CD4-positive, CD25-positive, alpha-beta regulatory T cell (primary cell): ENCODE data around the gene RAPGEF5. TPM values are rescaled to one million over a fixed set of nuclear protein-coding genes. Genes with fewer than 3 reads are reported as not detected.

Experiments used
- ATAC-seq, 2 donors: fragments of 150-1000 bp; cut with Tn5 transposase; one replicate each; pipeline ENCODE4 v1.10.0; 2021; ENCODE audit warnings: low read depth in 2 of 2, moderate number of reproducible peaks in 2 of 2, moderate library complexity in 1 of 2
- DNase-seq, 3 donors: peaks; one replicate each; pipeline versions ENCODE4 v3.0.0 to v3.0.0-alpha.2; 2012 to 2022; ENCODE audit warnings: mixed read lengths in 1 of 3
- H3K27ac ChIP-seq: one replicate; pipeline ENCODE4 v1.7.0; 2013; ENCODE audit warnings: mild to moderate bottlenecking, low read length; ENCODE audit not compliant: insufficient read depth, poor library complexity, severe bottlenecking
- H3K27me3 ChIP-seq: one replicate; pipeline ENCODE4 v1.7.0; 2013; ENCODE audit warnings: low read length; ENCODE audit not compliant: control insufficient read depth, insufficient read depth
- H3K36me3 ChIP-seq: one replicate; pipeline ENCODE4 v1.7.0; 2013; ENCODE audit warnings: mild to moderate bottlenecking, low read length, moderate library complexity; ENCODE audit not compliant: control insufficient read depth, insufficient read depth
- H3K4me1 ChIP-seq: 2 replicates; pipeline ENCODE4 v1.7.0; 2013; ENCODE audit warnings: mild to moderate bottlenecking, low read length; ENCODE audit not compliant: insufficient read depth, control insufficient read depth, poor library complexity, severe bottlenecking
- H3K4me3 ChIP-seq: one replicate; pipeline ENCODE4 v1.7.0; 2013; ENCODE audit warnings: low read depth, mild to moderate bottlenecking, low read length, moderate library complexity
- H3K9me3 ChIP-seq, 2 experiments: 1 replicate in 1 of 2; 2 replicates in 1 of 2; pipeline ENCODE4 v1.7.0; 2013; ENCODE audit warnings: low read length in 2 of 2, mild to moderate bottlenecking in 1 of 2, moderate library complexity in 1 of 2; ENCODE audit not compliant: control insufficient read depth in 2 of 2
- H3K27ac Mint-ChIP-seq, 3 donors: one replicate each; pipeline ENCODE4 v1.8.0; 2020 to 2022; ENCODE audit warnings: mild to moderate bottlenecking in 3 of 3, mixed read lengths in 3 of 3, moderate library complexity in 2 of 3
- H3K27me3 Mint-ChIP-seq: one replicate; pipeline ENCODE4 v1.8.0; 2022; ENCODE audit warnings: mild to moderate bottlenecking, mixed read lengths
- H3K36me3 Mint-ChIP-seq: one replicate; pipeline ENCODE4 v1.8.0; 2020; ENCODE audit warnings: mixed read lengths
- H3K4me1 Mint-ChIP-seq, 4 donors: one replicate each; pipeline ENCODE4 v1.8.0; 2020 to 2022; ENCODE audit warnings: mixed read lengths in 4 of 4, mild to moderate bottlenecking in 1 of 4
- H3K4me3 Mint-ChIP-seq, 4 donors: one replicate each; pipeline ENCODE4 v1.8.0; 2020 to 2022; ENCODE audit warnings: mild to moderate bottlenecking in 4 of 4, mixed read lengths in 4 of 4, moderate library complexity in 3 of 4
- H3K9me3 Mint-ChIP-seq, 7 donors: one replicate each; pipeline ENCODE4 v1.8.0; 2020 to 2022; ENCODE audit warnings: mixed read lengths in 7 of 7, mild to moderate bottlenecking in 3 of 7, moderate library complexity in 2 of 7
- polyA plus RNA-seq, 4 donors: library from polyadenylated mRNA; unstranded; fragments of 300-500 nt; fragmentation: Illumina TruSeq; gene quantifications; one replicate each; pipeline ENCODE4 v1.2.3, GENCODE V29; 2021
- total RNA-seq: library from RNA; stranded (reverse); gene quantifications from one replicate; pipeline ENCODE4 v1.2.3, GENCODE V29; 2022

RAPGEF5 gene
- not detected for total RNA-seq
- not detected for polyA plus RNA-seq

DNA sequence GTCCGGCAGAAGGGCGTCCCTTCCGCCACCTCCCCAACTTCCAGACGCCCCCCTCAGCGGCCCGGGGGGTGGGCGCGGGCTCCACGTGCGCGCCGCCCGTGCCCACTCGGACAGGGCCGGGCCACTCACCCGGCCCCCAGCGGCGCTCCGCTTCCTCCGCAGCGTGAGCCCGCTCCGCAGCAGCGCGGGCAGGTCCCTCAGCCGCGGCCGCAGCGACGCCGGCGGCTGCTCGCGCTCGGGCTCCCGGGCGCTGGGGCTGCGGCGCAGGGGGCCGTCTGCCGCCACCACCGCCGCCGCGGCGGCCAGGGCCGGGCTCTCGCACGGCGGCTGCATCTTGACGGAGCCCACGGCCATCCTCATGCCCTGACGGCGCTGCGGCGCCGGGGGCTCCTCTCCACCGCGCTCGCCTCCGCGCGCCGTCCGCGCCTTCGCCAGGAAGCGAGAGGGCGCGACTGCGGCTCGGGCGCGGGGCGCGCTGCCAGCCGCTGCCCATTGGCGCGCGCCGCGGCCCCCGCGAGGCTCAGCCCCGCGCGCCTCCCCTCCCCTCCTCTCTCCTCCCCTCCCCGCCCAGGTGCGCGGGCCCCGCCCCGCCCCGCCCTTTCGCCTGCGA lies at the start of gene RAPGEF5:
Gene RAPGEF5, minus strand, starts transcription at position 454 of the 610 bp plus-strand sequence. Its CDS starts 94 bp downstream, at position 360.
- peaks cover 0 to 11% (median 4%) of the 10 kb centered on the region in 7 donors for H3K9me3 Mint-ChIP-seq
- no peak within 1 kb of the TSS for H3K27ac ChIP-seq
- no peak for ATAC-seq
- DNase-seq, result no peak
- no peak within 1 kb of the TSS for H3K27ac Mint-ChIP-seq
- H3K9me3 ChIP-seq, result no peaks in the 10 kb centered on the region
- no peak within 1 kb of the TSS for H3K4me3 Mint-ChIP-seq
- H3K4me3 ChIP-seq, result no peak within 1 kb of the TSS
- H3K36me3 Mint-ChIP-seq, result no peaks in the 10 kb centered on the region
- peaks cover 0 to 4% (median 2%) of the 10 kb centered on the region in 4 donors for H3K4me1 Mint-ChIP-seq
- peaks cover 14% of the 10 kb centered on the region for H3K27me3 ChIP-seq
- H3K4me1 ChIP-seq, result no peaks in the 10 kb centered on the region
- H3K27me3 Mint-ChIP-seq, result peaks cover 27% of the 10 kb centered on the region
- no peaks in the 10 kb centered on the region for H3K36me3 ChIP-seq

GRCh38 chr7:22406715-22407114 lies 49.8 kb upstream of the RAPGEF5 start:
- no peak overlapping the region for H3K4me3 Mint-ChIP-seq

GRCh38 chr7:22404421-22405023 lies 47.6 kb upstream of the RAPGEF5 start:
- Histone ChIP-seq H3K4me1 (no peaks in the 10 kb centered on the region), H3K4me3 (no peak overlapping the region), H3K27me3 (no peaks in the 10 kb centered on the region), H3K9me3 (no peaks in the 10 kb centered on the region), H3K27ac (no peak overlapping the region), H3K36me3 (no peaks in the 10 kb centered on the region)
- no peaks in the 10 kb centered on the region for H3K27me3 Mint-ChIP-seq
- H3K4me1 Mint-ChIP-seq, result peaks cover 0 to 2% (median 1%) of the 10 kb centered on the region in 4 donors
- ATAC-seq (no peak), DNase-seq (no peak)
- H3K4me3 Mint-ChIP-seq, result no peak overlapping the region
- H3K36me3 Mint-ChIP-seq, result no peaks in the 10 kb centered on the region
- H3K27ac Mint-ChIP-seq, result no peak overlapping the region
- H3K9me3 Mint-ChIP-seq, result peaks cover 0 to 4% (median 0%) of the 10 kb centered on the region in 7 donors

More at GRCh38 chr7:22406715-22407114, 49.8 kb upstream of the RAPGEF5 start:
- DNase-seq (no peak), ATAC-seq (no peak)
- no peaks in the 10 kb centered on the region for H3K36me3 Mint-ChIP-seq
- Histone ChIP-seq H3K27me3 (no peaks in the 10 kb centered on the region), H3K36me3 (no peaks in the 10 kb centered on the region), H3K4me3 (no peak overlapping the region), H3K27ac (no peak overlapping the region), H3K9me3 (no peaks in the 10 kb centered on the region), H3K4me1 (no peaks in the 10 kb centered on the region)
- H3K27ac Mint-ChIP-seq, result no peak overlapping the region
- peaks cover 5% of the 10 kb centered on the region for H3K27me3 Mint-ChIP-seq
- H3K4me1 Mint-ChIP-seq, result peaks cover 0 to 2% (median 1%) of the 10 kb centered on the region in 4 donors
- peaks cover 0 to 4% (median 0%) of the 10 kb centered on the region in 7 donors for H3K9me3 Mint-ChIP-seq

- H3K36me3 Mint-ChIP-seq, result no peaks in the 10 kb centered on the region
- H3K27me3 Mint-ChIP-seq, result no peaks in the 10 kb centered on the region
- no peak overlapping the region for H3K27ac Mint-ChIP-seq
- Histone ChIP-seq H3K4me3 (no peak overlapping the region), H3K27ac (no peak overlapping the region), H3K4me1 (no peaks in the 10 kb centered on the region), H3K9me3 (no peaks in the 10 kb centered on the region), H3K27me3 (no peaks in the 10 kb centered on the region), H3K36me3 (no peaks in the 10 kb centered on the region)
- DNase-seq, result no peak
- H3K4me3 Mint-ChIP-seq, result no peak overlapping the region
- peaks cover 0 to 2% (median 1%) of the 10 kb centered on the region in 4 donors for H3K4me1 Mint-ChIP-seq
- no peak for ATAC-seq
- peaks cover 0 to 5% (median 0%) of the 10 kb centered on the region in 7 donors for H3K9me3 Mint-ChIP-seq
Observed at GRCh38 chr7:22403344-22403743, 46.4 kb upstream of the RAPGEF5 start.

DNA sequence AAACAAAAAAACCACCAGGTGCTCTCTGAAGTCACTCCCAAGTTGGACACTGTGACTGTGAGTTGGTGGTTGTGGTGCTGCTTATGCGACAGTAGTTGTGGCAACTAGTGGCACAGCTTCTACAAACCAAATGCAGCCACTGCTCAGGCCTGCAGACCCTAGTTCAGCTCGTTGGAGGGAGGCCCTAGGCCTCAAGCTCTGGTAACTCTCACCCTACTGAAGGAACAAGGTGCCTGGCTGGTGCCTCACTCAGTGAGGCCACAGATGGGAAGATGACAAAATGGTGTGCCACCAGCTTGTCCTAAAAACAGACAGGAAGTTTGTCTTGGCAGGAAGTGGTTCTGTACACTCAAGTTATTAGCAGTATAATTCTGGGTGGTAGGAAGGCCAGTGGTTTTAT lies 45.3 kb upstream of the RAPGEF5 start:
- H3K4me1 ChIP-seq, result no peaks in the 10 kb centered on the region
- no peak overlapping the region for H3K4me3 ChIP-seq
- no peak overlapping the region for H3K27ac ChIP-seq
- Mint-ChIP-seq H3K27me3 (no peaks in the 10 kb centered on the region), H3K27ac (no peak overlapping the region), H3K9me3 (peaks cover 0 to 5% (median 0%) of the 10 kb centered on the region in 7 donors), H3K4me3 (no peak overlapping the region), H3K4me1 (peaks cover 0 to 2% (median 1%) of the 10 kb centered on the region in 4 donors), H3K36me3 (no peaks in the 10 kb centered on the region)
- H3K27me3 ChIP-seq, result no peaks in the 10 kb centered on the region
- DNase-seq (peak in 1 of 3 donors; percentile 20), ATAC-seq (no peak)
- H3K9me3 ChIP-seq, result no peaks in the 10 kb centered on the region
- no peaks in the 10 kb centered on the region for H3K36me3 ChIP-seq

DNA sequence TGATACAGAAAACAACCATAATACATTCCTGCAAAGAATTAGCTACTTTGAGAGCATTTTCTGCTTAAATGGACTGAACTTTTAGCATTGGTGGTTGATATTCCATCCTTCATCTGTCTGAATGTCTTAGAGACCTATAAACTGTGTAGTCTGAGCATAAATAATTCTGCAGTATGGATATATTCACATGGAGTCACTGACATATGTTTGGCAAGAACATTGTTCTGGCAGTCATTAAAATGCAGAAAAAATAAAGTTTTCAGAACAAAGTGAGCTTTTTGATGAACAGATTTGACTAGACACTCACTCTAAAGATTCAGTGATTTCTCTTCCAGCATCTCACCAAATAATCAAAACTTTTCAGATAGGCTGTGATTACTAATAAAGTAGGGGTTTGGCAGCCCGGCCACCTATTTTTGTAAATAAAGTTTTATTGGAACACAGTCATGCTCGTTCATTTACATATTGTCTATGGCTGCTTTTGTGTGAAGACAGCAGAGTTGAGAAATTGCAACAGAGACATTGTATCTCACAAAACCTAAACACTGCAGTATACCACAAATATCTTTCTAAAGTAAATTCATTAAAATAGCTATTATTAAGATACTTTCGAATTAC lies 44.1 kb upstream of the RAPGEF5 start:
- peaks cover 0 to 4% (median 0%) of the 10 kb centered on the region in 7 donors for H3K9me3 Mint-ChIP-seq
- no peaks in the 10 kb centered on the region for H3K36me3 Mint-ChIP-seq
- Histone ChIP-seq H3K36me3 (no peaks in the 10 kb centered on the region), H3K4me1 (no peaks in the 10 kb centered on the region), H3K4me3 (no peak overlapping the region), H3K27me3 (no peaks in the 10 kb centered on the region), H3K27ac (no peak overlapping the region), H3K9me3 (no peaks in the 10 kb centered on the region)
- H3K4me1 Mint-ChIP-seq, result peaks cover 0 to 2% (median 1%) of the 10 kb centered on the region in 4 donors
- ATAC-seq (no peak), DNase-seq (no peak)
- H3K27ac Mint-ChIP-seq, result no peak overlapping the region
- H3K4me3 Mint-ChIP-seq, result no peak overlapping the region
- no peaks in the 10 kb centered on the region for H3K27me3 Mint-ChIP-seq

DNA sequence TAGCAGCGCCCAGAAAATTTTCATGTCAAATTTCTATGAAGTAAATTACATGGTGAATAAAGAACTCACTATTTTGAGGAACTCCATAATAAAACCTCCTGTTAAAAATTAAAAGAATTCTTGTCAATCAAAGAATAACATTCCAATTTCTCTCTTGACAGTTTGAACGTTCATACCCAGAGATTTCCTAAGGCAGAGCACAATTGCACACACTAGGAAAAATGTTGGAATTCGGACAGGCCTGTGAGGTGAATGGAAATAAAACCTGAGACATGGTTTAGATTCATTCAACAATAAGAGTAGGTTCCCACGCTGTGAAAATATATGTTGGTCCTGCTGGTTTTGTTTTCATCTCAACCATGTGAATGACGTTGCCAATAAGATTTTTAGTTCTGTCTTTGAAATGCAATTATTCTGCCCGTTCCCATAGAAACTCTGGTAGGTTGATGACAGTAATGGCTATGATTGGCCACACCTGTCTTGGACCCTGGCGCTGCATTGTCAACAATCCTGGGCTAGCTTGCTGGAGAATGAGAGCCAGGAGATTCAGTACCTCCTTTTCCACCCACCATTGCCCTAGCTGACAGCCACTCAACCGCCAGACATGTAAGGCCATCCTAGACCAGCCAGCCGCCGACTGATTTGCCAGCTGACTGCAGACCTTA lies 43.3 kb upstream of the RAPGEF5 start:
- Histone ChIP-seq H3K4me3 (no peak overlapping the region), H3K27ac (no peak overlapping the region), H3K9me3 (no peaks in the 10 kb centered on the region), H3K27me3 (no peaks in the 10 kb centered on the region), H3K4me1 (no peaks in the 10 kb centered on the region), H3K36me3 (no peaks in the 10 kb centered on the region)
- Mint-ChIP-seq H3K4me1 (peaks cover 0 to 2% (median 1%) of the 10 kb centered on the region in 4 donors), H3K36me3 (no peaks in the 10 kb centered on the region), H3K9me3 (peaks cover 0 to 4% (median 0%) of the 10 kb centered on the region in 7 donors), H3K27ac (no peak overlapping the region), H3K4me3 (no peak overlapping the region), H3K27me3 (no peaks in the 10 kb centered on the region)
- DNase-seq (no peak), ATAC-seq (no peak)
